Middle frontal gyrus (tissue), 1 donor: ENCODE measurements around the gene ZCCHC17.
A peak's percentile ranks its signal among the peaks of the same experiment; 100 is the strongest.

Experiments
- DNase-seq: peaks from one replicate; pipeline ENCODE4 v3.0.0-alpha.2; 2015; ENCODE audit warnings: low spot score; ENCODE audit errors: extremely low spot score

ZCCHC17 gene

DNA sequence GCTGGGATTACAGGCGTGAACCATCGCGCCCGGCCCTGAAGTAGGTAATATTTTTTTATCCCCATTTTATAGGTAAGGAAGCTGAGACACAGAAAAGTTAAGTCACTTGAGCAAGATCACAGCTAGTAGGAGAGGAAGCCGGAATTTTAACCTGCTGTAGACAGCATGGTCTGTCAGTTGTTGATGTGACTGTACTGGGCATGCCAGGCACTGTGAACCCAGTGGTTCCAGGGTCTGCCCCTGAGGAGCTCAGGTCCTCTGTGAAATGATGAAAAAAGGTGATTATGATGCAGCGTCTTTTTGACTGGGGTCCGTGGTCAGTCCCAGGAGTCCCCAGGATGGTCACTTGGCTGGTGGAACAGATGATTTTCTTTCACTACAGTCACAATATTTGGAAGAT, 92.8 kb downstream of the ZCCHC17 start:
- DNase-seq, result no peak

DNA sequence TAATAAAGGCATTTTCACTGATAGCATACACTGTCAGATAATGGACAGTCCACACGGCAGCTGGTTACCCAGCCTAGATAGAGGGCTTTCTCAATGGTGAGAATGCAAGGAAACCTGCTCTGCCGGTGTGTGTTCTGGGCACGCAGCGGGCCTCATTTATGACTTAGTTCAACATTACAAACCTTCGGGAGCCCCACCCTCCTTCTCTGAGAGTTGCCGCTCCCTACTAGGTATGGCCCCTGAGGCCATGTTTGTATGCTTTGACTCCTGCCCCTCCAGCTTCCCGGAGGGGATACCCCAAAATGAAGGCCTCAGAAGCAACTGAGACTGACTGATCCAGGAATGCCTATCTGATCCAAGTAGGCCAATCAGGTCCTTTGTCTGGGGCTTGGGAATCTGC, 93.2 kb downstream of the ZCCHC17 start:
- DNase-seq, result no peak

DNA sequence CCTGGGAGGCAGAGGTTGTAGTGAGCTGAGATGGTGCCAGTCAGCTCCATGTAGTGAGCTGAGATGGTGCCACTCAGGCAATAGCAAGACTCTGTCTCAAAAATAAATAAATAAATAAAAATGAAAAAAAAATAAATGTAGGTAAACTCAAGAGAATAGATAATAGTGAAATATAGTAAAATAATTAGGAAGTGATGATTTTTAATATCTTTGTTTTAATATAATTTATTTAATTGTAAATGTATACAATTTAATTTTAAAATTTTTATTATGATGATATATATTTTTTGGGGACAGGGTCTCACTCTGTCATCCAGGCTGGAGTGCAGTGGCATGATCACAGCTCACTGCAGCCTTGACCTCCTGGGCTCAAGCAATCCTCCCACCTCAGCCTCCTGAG, 96.6 kb downstream of the ZCCHC17 start:
- no peak for DNase-seq

DNA sequence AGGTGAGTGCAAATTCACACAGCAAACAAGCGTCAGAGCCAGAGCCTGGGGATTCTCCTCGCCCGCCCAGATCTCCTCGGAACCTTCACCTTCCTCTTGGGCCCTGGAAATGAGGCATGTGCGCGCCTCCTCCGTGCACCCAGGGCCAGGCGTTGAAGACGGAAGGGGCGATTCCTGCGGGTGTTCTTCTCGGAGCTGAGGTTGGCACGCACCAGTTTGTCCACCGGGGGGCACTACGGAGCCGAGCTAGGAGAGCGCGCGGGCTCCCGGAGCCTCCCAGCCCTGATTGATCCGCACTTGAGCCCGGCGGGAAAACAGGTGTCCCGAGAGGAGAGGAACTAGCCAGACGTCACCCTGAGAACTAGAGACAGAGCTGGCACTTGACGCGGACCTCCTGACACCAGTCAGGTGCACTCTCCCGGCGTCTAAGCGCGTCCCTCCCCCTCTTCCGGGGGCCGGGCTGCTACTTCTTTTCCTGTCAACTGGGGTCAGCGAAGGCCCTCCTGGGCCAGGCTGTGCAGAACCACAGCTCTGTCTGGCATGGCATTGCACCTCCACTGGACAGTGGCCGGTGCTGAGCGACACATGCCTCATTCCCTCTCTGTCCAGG, 97.9 kb downstream of the ZCCHC17 start:
- DNase-seq, result peak; percentile 65

DNA sequence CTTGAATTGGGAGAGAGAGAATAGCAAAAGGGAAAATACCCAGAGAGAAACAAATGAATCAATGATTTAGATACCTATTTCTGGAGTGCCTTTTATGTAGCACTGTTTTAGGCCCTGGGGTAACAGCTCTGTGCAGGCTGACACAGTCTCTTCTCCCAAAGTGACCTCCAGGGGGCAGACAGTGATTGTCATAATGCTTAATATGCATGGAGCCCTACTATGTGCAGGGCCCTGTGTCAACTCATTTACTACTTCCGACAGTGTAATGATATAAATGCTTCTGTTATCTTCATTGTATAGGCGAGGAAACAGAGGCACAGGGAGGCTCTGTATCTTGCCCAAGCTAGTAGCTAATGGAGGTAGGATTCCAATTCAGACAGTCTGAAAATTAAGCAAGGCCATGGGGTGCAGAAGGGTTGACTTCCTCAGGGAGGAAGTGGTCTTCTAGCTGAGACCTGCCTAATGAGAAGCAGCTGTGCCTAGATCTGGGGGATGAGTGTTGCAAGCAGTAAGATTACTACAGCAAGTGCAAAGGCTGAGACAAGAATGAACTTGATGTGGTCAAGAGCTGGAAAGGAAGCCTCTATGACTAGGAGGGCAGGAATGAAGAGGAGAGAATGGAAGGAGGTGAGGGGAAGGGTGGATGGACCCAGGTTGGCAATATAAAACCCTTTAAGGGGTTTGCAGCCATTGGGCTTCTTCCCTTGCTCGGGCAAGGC, 100.0 kb downstream of the ZCCHC17 start:
- DNase-seq, result no peak

DNA sequence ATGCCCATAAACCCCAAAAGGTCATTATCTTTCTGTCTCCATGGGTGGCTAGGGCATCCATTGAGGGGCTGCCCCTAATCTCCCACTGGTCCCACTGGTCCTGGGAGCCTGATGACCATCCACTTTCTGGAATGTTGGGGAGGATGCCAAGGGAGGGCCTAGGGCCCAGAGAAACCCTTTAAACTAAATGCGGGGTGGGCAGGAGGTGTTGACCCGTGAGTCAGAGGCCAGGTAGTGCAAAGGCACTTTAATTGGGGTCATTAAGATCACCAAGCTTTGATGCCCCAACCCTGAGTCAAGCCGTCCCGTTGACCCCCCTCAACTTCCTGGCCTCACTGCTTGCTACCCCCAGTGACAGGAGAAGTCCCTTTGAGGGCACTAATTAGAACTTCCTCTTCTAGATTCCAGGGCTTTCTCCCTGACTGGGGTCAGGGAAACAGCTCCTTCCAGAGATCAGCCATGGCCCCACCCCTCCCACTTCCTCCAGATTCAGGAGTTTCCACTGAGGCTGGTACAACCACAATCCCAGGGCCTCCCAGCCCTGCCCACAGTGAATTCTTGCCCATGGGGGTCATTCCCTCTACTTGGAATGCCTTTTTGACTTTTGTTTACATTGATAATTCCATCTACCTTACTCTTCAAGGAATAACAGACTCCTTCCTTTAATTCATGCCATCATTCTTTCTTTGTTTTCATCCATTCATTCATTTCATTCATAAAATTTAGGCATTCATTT, 100.7 kb downstream of the ZCCHC17 start:
- no peak for DNase-seq

DNA sequence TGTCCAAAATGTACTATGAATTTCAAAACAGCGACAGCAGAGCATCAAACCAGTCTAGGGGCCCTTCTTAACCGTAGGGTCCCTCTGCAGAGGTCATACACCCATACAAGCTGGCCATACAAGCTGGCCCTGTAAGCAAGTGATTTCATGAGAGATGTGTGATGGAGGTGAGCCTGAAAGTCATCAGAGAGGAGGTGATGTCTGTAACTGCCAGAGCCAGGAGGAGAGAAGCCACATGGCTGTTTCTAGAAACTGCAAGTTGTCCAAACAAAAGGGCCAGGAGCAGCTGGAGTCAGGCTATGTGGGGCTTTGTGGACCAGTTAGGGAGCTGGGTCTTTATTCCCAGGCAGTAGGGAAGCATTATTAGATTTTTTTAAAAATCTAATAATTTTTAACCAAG, 101.4 kb downstream of the ZCCHC17 start:
- no peak for DNase-seq

DNA sequence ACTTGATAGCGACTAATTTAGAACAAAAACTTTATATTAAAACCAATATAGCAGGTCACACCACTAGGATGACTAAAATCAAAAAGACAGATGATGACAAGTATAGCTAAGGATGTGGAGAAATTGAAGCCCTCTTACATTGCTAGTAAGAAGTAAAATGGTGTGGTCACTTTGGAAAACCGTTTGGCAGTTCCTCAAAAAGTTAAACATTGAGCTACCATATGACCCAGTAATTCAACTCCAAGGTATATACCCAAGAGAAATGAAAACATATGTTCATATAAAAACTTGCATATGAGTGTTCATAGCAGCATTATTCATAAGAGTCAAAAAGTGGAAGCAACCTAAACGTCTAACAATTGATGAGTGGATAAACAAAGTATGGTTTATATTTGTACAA, 103.1 kb downstream of the ZCCHC17 start:
- no peak for DNase-seq

DNA sequence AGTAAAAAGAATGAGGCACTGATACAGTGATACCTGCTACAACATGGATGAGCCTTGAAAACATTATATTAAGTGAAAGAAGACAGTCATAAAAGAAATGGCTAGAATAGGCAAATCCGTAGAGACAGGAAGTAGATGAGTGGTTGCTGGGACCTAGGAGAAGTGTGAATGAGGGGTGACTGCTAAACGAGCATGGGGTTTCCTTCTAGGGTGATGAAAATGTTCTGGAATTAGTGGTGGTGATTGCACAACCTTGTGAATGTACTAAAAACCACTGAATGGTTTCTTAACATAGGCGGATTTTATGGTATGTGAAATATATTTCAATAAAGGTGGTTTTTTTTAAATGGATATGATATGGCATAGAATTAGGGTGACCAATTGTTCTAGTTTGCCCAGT, 103.6 kb downstream of the ZCCHC17 start:
- no peak for DNase-seq

DNA sequence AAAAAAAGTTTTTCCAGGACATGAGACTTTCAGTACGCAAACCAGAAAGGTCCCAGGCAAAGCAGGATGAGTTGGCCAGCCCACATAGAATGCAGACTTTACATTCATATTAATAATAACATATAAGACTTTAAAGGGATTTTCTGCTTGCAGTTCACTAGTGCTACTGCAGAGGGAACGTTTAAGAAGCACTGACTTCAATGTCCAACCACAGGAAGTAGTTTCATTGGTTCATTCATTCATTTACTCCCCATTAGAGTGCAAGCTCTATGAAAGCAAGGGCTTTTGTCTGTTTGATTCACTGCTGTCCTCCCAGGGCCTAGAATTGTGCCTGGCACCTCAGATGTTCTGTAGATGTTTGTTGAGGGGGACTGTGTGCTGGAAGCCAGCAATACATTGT, 104.4 kb downstream of the ZCCHC17 start:
- DNase-seq, result no peak

DNA sequence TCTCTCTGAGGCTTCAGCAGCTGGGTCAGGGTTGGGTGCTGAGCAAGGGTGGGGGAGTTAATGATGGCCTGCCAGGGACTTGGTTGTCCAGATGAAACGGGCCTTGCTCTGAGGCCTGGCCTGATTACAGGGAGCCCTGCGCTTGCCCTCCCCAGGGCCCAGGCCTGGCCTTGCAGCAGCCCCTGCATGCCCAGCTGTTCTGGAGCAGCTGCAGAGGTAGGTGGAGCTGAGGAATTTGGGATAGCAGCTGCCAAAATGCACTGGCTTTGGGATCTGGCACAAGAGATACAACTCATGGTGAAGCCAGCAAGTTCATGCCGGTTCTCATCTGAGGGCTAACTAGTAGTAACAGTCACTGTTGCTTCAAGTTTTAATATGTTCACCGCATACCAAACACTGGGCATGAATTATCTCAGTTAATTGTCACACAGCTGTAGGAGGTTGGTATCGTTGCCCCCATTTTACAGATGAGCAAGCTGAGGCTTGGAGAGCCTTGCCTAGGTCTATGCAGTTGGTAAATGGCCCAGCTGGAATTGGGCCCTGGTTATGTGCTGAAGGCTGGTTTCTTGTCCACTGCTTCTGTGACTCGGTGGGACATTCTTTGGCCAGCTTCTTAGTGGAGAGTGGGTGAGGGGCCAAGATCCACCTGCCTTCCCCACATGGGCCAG, 108.9 kb downstream of the ZCCHC17 start:
- no peak for DNase-seq

DNA sequence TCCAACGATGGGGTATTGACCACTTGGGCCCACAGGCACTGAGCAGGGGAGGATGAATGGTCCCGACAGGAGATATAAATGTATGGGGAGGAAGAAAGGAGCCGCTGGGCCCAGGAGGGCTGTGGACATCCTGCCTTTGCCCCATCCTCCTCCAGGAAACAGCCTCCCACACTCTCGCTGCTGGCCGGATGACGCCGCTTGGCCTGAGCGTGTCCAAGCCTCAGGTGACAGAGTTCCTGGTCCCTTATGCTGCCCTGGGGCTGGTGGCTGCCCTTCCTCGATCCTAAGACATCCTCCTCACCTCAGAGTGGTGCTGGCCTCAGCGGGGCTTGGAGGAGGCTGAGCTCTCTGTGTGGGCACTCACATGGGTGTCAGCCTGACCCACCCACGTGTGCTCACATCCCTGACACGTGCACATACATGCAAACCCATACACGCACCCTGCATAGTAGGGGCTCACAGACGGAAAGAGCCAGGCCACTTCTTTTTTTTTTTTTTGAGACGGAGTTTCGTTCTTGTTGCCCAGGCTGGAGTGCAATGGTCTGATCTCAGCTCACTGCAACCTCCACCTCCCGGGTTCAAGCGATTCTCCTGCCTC, 110.3 kb downstream of the ZCCHC17 start:
- no peak for DNase-seq

DNA sequence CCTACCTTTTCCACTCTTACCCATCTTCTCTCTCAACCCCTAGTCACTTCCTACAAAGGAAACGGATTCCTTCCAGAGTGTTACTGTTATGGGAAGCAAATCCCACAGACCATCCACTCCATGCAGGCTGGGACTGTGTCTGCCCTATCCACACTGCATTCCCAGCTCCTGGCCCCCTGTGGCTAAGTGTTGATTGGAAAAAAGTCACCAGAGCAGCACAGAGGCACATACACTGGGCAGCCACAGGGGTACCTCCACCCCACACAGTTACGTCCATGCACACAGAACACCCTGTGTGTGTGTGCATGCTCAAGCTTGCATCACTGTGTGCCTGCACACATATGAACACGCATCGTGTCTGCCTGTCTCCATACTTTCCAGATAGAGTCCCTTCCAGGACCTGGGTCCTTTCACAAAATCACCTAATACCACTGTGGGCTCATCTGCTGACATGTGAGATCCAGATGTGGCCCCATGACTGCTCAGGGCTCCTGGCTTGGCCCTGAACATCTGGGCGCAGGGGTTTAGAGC, 112.0 kb downstream of the ZCCHC17 start:
- DNase-seq, result no peak

DNA sequence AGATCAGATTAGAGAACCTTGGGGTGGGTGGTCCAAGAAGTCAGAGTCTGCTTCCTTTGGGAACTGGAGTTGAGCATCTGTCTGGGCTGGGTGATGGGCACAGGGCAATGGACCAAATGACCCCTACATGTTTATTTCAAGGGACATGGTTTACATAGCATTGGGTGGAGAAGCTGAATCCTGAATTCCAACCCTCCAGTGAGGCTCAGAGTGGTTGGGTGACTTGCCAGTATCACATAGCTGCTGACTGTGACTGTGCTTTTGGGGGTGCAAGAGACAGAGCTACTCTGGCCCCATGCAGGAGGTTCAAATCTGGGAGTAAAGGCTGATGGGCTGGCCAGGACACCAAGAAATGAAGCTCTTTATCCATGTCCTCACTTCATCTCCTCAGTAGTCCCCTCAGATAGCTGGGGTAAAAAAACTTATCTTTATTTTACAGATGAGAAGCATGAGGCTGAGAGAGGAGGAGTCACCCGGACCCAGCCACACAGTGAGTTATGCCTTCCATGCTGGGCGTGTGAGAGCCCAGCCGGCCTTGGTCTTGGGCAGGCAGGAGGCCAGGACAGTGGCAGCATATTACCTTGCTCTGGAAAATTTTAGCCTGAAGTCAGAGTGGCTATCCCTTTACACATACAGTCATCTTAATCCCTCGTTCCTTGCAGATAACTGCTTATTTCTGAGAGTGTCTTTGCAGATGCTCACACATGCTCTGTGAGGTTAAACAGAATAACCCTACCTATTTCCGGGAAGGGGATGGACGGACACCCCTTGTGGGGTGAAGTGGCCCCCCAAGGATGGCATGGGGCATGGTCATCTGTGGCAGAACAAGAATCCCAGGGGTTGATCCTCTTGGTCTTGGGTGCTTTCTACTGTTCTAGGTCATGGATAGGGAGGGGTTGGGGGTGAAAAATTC, 113.4 kb downstream of the ZCCHC17 start:
- DNase-seq, result no peak

DNA sequence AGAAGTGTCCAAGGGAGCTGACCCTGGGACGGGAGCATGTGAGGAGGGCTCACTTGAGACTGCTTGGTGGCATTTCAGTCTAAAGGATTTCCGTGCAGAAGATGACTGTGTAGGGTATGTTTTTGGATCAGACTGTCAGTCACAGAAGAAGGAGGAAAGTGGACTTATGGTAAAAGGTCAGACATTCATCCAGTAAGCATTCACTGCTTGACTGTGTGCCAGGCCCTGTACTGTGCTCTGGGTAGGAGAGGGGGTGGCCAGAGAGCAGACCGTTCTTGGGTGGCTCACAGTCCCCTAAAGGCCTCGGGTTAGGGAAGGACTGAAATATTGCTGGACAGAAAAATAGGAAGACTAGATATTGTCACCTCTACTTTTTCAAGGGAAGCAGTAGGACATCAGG, 114.0 kb downstream of the ZCCHC17 start:
- no peak for DNase-seq

DNA sequence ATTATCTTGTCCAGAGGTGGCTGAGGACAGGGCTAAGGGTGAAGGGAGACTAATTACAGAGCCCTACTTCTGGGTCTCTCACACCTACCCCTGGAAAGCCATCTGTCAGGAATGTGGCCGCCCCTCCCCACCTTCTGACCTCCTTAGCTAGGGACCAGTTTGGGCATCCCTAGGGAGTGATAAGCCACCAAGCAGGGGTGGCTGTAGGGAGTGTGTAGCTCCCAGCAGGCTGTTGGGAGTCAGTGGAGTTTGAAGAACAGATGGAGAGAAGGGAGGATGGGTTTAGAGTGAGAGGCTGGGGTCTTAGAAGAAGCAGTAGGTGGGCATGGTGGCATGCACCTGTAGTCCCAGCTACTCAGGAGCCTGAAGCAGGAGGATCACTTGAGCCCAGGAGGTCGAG, 115.4 kb downstream of the ZCCHC17 start:
- no peak for DNase-seq

DNA sequence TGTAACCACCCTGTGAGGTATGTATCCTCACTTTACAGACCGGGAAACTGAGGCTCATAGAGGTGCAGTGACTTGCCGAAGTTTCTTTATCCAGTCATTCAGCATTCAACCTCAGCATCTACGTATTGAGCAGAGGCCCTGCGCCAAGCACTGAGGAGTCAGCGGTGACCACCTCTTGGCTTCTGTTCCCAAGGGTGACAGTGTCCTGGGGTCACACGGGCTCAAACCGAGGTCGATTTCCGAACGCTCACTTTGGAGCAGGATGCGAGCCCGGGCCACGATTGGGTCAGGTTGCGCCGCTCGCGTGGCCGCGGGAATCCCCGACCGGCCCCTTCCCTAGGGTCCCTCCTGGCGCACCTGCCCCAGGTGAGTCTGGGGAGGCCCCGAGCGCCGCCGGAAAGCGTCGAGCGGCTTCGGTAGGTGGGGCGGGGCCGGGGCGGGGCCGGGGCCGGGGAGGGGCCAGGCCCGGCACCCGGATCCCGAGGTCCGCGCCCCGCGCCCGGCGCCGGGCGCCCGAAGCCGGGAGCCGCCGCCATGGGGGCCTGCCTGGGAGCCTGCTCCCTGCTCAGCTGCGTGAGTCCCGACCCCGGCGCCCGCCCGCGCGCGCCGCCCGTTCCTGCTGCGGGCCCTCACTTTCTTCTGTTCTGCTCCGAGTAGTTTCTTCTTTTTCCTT, 116.0 kb downstream of the ZCCHC17 start, which contains the start of gene SERINC2:
Gene SERINC2 (plus strand): TSS at position 482 of the 673 bp plus-strand sequence. CDS start 53 bp downstream, at position 535.
- no peak for DNase-seq

DNA sequence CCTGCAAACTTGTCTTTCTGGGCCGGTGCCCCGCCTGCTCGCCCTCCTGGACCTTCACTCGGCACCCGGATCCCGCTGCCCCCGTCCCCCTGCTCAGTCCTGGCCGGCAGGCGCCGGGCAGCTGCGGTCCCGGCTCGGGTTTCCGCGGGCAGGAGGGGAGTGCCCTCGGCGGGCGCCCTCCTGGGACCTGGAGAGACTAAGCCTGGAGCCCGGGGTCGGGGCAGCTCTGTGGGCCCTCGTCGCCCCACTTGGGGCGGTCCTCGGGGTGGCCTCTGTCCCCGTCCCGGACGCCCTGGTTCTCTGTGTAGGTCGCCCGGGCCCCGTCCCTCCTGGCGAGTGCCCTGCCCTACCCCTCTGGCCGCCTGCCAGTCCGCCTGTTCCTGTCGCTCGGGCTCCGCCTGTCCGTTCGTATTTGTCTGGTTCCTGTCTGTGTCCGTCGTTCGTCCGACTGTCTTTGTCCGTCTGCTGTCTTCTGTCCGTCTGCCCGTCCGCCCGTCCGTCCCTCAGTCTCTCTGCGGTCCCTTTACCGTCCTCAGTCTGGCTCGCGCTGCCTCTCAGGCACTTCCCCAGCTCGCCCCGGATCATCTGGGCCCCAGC, 116.7 kb downstream of the ZCCHC17 start:
- DNase-seq, result no peak
